ENCODE measurements around the gene RAD51D. TPM values are rescaled to one million over a fixed set of nuclear protein-coding genes. Genes with fewer than 3 reads are reported as not detected.
A peak's percentile ranks its signal among the peaks of the same experiment; 100 is the strongest.

RAD51D gene
- total RNA-seq, 4 donors from 2014 or later: 6.4 to 16.1 (median 9.9) TPM

DNA sequence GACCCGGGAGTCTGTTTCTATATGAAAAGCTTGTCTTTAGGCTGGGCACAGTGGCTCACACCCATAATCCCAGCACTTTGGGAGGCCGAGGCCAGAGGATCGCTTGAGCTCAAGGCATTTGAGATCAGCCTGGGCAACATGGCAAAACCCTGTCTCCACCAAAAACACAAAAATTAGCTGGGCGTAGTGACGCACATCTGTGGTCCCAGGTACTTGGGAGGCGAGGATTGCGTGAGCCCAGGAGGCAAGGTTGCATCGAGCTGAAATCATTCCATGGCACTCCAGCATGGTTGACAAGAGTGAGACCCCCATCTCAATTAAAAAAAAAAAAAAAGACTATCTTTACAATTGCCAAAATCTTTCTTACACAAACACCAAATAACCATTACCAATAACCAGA lies 33.5 kb downstream of the RAD51D start:
- TF ChIP-seq, protein P1, sequence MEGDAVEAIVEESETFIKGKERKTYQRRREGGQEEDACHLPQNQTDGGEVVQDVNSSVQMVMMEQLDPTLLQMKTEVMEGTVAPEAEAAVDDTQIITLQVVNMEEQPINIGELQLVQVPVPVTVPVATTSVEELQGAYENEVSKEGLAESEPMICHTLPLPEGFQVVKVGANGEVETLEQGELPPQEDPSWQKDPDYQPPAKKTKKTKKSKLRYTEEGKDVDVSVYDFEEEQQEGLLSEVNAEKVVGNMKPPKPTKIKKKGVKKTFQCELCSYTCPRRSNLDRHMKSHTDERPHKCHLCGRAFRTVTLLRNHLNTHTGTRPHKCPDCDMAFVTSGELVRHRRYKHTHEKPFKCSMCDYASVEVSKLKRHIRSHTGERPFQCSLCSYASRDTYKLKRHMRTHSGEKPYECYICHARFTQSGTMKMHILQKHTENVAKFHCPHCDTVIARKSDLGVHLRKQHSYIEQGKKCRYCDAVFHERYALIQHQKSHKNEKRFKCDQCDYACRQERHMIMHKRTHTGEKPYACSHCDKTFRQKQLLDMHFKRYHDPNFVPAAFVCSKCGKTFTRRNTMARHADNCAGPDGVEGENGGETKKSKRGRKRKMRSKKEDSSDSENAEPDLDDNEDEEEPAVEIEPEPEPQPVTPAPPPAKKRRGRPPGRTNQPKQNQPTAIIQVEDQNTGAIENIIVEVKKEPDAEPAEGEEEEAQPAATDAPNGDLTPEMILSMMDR (IDR thresholded peaks at IDR 0.05): no peak
- DNase-seq (ENCODE audit: low spot score): no peak
- no peak for ATAC-seq (ENCODE audit: low FRiP score)

GRCh38 chr17:35084987-35085386 lies 34.7 kb downstream of the RAD51D start:
- TF ChIP-seq, protein P1 (IDR thresholded peaks at IDR 0.05): no peak
- ATAC-seq (ENCODE audit: low FRiP score) (no peak), DNase-seq (ENCODE audit: low spot score) (no peak)

DNA sequence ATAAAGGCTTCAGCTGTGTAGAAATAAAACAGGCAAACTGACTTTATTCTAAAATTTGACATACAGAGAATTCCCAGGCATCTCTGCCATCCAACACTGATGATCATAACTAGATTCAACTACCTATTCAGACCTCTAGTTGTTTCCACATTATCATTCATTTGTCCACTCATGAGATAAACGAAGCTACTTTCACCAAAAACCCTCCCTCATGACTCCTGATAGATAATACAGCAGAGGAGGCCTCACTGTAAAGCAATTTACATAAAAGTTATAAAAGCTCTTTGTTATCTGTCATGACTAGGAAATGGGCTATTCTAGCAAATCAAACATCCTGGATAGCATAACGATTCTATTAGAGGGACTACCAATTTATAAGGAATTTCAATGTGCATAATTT lies 36.6 kb downstream of the RAD51D start:
- ATAC-seq (ENCODE audit: low FRiP score) (no peak), DNase-seq (ENCODE audit: low spot score) (no peak)
- TF ChIP-seq, protein P1 (IDR thresholded peaks at IDR 0.05): no peak

DNA sequence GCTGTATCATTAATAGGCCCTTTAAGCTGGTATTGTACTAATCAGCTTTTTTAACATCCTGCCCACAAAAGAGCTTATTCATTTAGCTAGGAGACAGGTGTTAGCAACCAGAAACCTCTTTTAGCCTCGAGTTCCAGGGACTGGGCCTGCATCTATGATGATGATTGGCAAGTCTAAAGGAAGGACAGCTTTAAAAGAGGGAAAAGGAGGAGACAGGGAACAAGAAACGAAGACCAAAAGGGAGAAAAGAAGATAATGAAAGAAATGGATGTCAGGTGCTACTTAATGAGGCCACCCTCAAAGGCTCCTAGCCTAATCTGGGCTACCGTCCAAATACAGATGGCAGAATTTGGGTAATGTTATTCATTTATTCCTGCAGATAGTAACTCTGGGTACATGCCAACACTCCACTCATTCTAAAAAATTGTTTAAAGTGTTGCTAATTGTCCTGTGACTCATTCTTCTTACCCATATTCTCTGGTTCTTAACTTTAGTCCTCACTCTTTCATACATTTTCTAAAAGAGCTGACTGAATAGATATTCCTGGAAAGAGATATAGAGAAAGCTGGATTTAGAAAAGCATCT lies 37.5 kb downstream of the RAD51D start:
- DNase-seq (ENCODE audit: low spot score) (no peak), ATAC-seq (ENCODE audit: low FRiP score) (peak; percentile 76)
- TF ChIP-seq, protein P1 (IDR thresholded peaks at IDR 0.05): no peak

DNA sequence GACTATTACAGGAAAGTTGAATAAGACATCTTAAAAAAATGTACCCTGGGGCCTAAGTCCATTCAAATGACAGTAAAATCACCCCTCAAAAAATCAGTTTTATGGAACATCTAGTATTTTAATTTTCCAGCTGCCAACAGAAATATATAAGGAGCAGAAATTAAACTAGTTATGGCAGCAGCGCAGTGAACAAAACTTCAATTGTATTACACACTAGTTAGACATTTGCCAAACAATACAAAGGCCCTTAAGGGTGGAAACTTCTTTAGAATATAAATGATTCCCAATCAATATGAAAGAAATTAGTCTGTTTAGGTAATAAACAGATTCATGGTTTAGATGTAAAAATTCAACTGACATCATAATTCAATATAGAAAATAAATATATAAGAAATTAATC lies 38.0 kb downstream of the RAD51D start:
- no peak for DNase-seq (ENCODE audit: low spot score)
- TF ChIP-seq, protein P1 (IDR thresholded peaks at IDR 0.05): no peak
- ATAC-seq (ENCODE audit: low FRiP score): no peak

DNA sequence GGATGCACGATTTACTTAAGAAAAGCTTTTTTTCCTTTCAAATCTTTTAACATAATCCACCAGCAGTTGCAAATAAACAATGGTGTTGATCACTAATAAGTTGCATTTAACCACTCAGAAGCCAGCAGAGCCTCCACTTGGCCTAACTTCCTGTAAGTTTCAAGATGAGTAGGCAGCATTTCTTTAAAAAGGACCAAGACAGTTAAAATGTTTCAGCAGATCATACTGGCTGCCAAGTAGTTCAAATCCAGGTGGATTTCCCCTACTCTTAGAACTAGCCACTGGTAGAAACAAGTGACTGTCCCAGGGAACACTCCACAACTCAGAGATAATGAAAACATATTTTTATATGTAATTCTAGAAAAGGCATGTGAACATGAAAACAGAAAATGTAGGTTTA lies 39.1 kb downstream of the RAD51D start:
- no peak for ATAC-seq (ENCODE audit: low FRiP score)
- no peak for DNase-seq (ENCODE audit: low spot score)
- TF ChIP-seq, protein P1 (IDR thresholded peaks at IDR 0.05): no peak
